CD4-positive, alpha-beta T cell treated with Interleukin-4 for 1 hour (primary cell): ENCODE data around the gene RAI14.

ENCODE experiments used
- DNase-seq, 2 donors: peaks; one replicate each; pipeline ENCODE4 v3.0.0-alpha.2; 2020 to 2022

The RAI14 gene

GRCh38 chr5:34867660-34868059, 211.5 kb downstream of the RAI14 start:
- no peak for DNase-seq

- no peak for DNase-seq
Measured at GRCh38 chr5:34868791-34869190, 212.7 kb downstream of the RAI14 start.

- no peak for DNase-seq
Measured at GRCh38 chr5:34869256-34869655, 213.1 kb downstream of the RAI14 start.

- no peak for DNase-seq
Measured at GRCh38 chr5:34870382-34870781, 214.3 kb downstream of the RAI14 start.

GRCh38 chr5:34876275-34876674, 220.1 kb downstream of the RAI14 start:
- no peak for DNase-seq

GRCh38 chr5:34881246-34881645, 225.1 kb downstream of the RAI14 start:
- no peak for DNase-seq
